BLaER1 treated with 17β-estradiol and CSF1 and Interleukin-3, amounts not matched to agents 10 nM and 100 nM (cell line): ENCODE results near the gene TOMM5.

Experiments used
- H3K27ac ChIP-seq, 11 experiments: shearing (Covaris generic); formaldehyde crosslinking; 2 replicates each; pipeline ENCODE4 v1.8.1; 2022
- H3K27me3 ChIP-seq, 11 experiments: shearing (Covaris generic); formaldehyde crosslinking; 2 replicates each; pipeline ENCODE4 v1.8.1; 2022
- H3K36me3 ChIP-seq, 11 experiments: shearing (Covaris generic); formaldehyde crosslinking; 2 replicates each; pipeline ENCODE4 v1.8.1; 2022
- H3K4me1 ChIP-seq, 10 experiments: shearing (Covaris generic); formaldehyde crosslinking; 2 replicates each; pipeline ENCODE4 v1.8.1; 2022
- H3K4me2 ChIP-seq, 11 experiments: shearing (Covaris generic); formaldehyde crosslinking; 2 replicates each; pipeline ENCODE4 v1.8.1; 2022
- H3K4me3 ChIP-seq, 10 experiments: shearing (Covaris generic); formaldehyde crosslinking; 2 replicates each; pipeline ENCODE4 v1.8.1; 2022
- H3K9ac ChIP-seq, 11 experiments: shearing (Covaris generic); formaldehyde crosslinking; 2 replicates each; pipeline ENCODE4 v1.8.1; 2022
- H3K9me3 ChIP-seq, 11 experiments: shearing (Covaris generic); formaldehyde crosslinking; replicated peaks in 1 of 11; 2 replicates each; pipeline ENCODE4 v1.8.1; 2022
- H4K20me1 ChIP-seq, 11 experiments: shearing (Covaris generic); formaldehyde crosslinking; 2 replicates each; pipeline ENCODE4 v1.8.1; 2022
- Cebpa-rat ChIP-seq, 11 experiments: shearing (Covaris generic); IDR thresholded peaks; 2 replicates each; pipeline ENCODE4 v1.8.1; 2022

Gene TOMM5

DNA sequence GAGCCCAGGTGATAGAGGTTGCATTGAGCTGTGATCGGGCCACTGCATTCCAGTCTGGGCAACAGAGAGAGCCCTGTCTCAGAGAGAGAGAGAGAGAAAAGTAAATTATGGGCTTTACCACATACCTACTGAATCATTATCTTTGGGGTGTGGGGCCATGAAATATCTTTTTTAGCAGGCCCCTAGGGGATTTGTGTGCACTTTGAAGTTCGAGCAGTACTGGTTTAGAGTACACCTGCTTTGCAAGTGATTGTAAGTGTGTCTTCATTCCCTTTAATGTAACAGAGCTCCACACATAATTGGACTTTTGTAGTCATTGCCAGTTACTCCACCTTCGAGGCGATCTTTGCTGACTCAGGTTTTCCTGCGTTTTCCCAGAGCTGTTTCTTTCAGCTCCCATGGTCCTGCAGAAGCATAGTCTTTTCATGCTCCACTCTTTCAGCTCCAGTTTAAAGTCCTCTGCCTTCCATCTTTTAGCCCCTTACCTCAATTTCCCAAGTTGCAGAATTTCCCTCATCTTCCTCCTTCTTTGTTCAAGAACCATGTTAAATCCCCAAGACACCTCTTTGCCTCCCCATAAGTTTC, 34.4 kb upstream of the TOMM5 start:
- Histone ChIP-seq H3K36me3 (no peaks in the 10 kb centered on the region), H3K9ac (no peak overlapping the region), H3K4me3 (no peak overlapping the region), H3K27me3 (no peaks in the 10 kb centered on the region), H3K27ac (no peak overlapping the region), H3K9me3 (no peaks in the 10 kb centered on the region), H3K4me2 (no peak overlapping the region), H3K4me1 (peaks cover 2 to 15% (median 6%) of the 10 kb centered on the region in 10 experiments; a peak in 17 of 20 replicates), H4K20me1 (no peaks in the 10 kb centered on the region)
- TF ChIP-seq Cebpa-rat (IDR thresholded peaks at IDR 0.05): no peak

DNA sequence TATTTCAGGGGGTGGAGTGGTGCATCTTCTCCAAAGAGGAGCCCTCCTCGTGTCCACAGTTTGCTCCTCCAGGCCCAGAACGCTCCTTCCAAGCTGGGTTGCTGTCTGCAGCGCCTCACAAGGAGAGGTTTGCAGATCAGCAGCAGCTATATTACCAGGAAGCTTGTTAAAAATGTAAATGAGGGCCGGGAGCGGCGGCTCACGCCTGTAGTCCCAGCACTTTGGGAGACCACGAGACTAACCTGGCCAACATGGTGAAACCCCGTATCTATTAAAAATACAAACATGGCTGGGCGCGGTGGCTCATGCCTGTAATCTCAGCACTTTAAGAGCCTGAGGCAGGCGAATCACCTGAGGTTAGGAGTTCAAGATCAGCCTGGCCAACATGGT, 33.4 kb upstream of the TOMM5 start:
- TF ChIP-seq Cebpa-rat (IDR thresholded peaks at IDR 0.05): no peak
- Histone ChIP-seq H3K4me2 (no peak overlapping the region), H3K4me3 (no peak overlapping the region), H3K27me3 (no peaks in the 10 kb centered on the region), H4K20me1 (no peaks in the 10 kb centered on the region), H3K36me3 (no peaks in the 10 kb centered on the region), H3K4me1 (peaks cover 8 to 25% (median 16%) of the 10 kb centered on the region in 10 experiments; a peak in 18 of 20 replicates), H3K9me3 (no peaks in the 10 kb centered on the region), H3K9ac (no peak overlapping the region), H3K27ac (no peak overlapping the region)

DNA sequence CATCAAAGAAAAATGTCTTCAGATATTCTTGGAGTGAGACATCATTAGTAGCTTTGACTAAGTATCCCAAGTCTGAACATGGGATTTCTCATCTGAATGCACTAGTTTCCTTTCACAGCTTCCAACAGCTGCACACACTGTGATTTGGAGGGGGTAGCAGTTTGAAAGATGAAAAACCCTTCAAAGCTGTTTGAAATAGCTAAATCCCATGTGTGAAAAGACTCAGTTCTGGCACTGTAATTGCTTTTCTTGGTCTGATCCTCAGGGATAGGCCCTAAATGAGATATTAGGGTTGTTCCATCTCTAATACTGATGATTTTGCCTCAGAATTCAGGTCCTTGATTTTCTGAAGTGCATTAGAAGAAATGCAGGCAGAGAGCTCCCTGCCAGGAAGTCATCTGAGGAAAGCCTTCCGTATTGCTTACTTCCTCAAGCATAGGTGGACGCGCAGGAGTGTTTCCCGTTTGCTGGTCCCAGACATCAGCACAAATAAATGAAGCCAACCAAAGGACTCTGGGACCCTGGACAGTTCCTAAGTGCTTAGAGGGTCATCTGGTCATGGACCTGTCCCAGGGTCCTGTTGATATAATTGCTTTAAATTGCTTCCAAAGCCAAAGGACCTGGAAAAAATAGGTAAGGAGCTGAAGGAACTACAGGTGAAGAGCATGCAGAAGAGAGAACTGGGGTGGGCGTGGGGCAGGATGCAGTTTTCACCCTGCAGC, 32.8 kb upstream of the TOMM5 start:
- no peak for TF ChIP-seq Cebpa-rat (IDR thresholded peaks at IDR 0.05)
- Histone ChIP-seq H3K27me3 (no peaks in the 10 kb centered on the region), H3K4me1 (peaks cover 8 to 29% (median 17%) of the 10 kb centered on the region in 10 experiments; a peak in 18 of 20 replicates), H3K9ac (no peak overlapping the region), H3K9me3 (no peaks in the 10 kb centered on the region), H3K36me3 (no peaks in the 10 kb centered on the region), H3K4me3 (no peak overlapping the region), H3K4me2 (no peak overlapping the region), H3K27ac (no peak overlapping the region), H4K20me1 (no peaks in the 10 kb centered on the region)

DNA sequence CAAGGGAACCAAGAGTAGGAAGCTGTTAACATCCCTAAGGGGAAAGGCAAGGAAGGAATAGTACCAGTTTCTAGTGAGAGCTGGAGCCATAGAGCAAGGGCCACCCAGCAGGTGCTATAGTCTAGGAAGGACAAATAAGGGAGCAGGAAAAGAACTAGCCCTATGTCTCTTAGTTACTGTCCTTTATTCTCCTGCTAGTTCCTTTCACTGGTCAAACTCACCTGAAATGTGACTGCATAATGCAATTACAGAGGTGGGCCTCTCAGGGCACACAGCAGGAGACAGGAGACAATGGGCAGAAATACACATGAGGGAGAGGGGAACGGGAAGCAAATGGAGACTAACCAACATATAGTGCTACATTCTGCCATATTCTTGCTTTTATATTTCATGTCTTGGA, 31.7 kb upstream of the TOMM5 start:
- Histone ChIP-seq H3K9me3 (no peaks in the 10 kb centered on the region), H3K4me2 (no peak overlapping the region), H4K20me1 (no peaks in the 10 kb centered on the region), H3K4me3 (no peak overlapping the region), H3K36me3 (no peaks in the 10 kb centered on the region), H3K27ac (no peak overlapping the region), H3K9ac (no peak overlapping the region), H3K4me1 (peaks cover 8 to 30% (median 17%) of the 10 kb centered on the region in 10 experiments; a peak in 18 of 20 replicates), H3K27me3 (no peaks in the 10 kb centered on the region)
- no peak for TF ChIP-seq Cebpa-rat (IDR thresholded peaks at IDR 0.05)

DNA sequence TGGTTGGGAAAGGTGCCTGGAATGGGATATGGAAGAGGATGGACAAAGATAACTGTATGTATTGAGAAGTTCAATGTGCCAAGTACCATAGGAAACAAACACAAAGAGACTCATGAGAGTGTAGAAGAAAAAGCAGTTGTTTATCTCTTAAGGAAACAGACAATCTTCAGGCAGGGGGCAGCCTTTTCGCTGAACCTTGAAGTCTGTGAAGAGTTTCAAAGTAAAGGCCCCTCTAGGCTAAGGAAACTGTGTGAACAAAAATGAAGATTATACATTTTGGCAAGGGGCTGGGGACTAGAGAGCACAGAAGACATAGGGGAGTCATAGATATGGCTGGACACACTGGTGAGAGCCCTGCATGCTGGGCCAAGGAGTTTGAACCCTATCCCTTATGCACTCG, 30.9 kb upstream of the TOMM5 start:
- Histone ChIP-seq H3K4me3 (no peak overlapping the region), H3K4me2 (peak overlapping the region in 1 of 11 experiments; percentile 1; a peak in 1 of 22 replicates), H4K20me1 (no peaks in the 10 kb centered on the region), H3K9me3 (no peaks in the 10 kb centered on the region), H3K36me3 (no peaks in the 10 kb centered on the region), H3K9ac (no peak overlapping the region), H3K27ac (no peak overlapping the region), H3K4me1 (peaks cover 8 to 31% (median 18%) of the 10 kb centered on the region in 10 experiments; a peak in 18 of 20 replicates), H3K27me3 (no peaks in the 10 kb centered on the region)
- TF ChIP-seq Cebpa-rat (IDR thresholded peaks at IDR 0.05): no peak

DNA sequence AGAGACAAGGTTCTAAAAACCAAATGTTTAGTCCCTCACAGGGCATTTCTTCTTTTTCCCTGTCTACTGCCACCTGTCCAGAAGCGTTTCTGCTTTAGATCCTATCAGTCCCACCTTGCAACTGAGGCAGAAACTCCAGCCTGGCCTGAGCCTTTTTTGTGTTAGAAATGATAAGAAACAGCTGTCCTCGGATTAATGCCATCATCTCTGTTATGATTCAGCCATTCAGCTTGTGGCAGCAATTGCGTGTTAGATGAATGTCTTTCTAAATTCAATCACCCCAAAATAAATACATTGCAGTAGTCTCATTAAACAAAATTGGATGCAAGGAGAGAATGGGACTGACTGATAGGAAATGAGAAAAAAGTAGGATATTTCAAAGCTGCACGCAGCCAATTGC, 30.1 kb upstream of the TOMM5 start:
- H3K4me2 ChIP-seq: peak overlapping the region in 6 of 11 experiments; percentile 63 to 87 (median 80); a peak in 8 of 22 replicates

DNA sequence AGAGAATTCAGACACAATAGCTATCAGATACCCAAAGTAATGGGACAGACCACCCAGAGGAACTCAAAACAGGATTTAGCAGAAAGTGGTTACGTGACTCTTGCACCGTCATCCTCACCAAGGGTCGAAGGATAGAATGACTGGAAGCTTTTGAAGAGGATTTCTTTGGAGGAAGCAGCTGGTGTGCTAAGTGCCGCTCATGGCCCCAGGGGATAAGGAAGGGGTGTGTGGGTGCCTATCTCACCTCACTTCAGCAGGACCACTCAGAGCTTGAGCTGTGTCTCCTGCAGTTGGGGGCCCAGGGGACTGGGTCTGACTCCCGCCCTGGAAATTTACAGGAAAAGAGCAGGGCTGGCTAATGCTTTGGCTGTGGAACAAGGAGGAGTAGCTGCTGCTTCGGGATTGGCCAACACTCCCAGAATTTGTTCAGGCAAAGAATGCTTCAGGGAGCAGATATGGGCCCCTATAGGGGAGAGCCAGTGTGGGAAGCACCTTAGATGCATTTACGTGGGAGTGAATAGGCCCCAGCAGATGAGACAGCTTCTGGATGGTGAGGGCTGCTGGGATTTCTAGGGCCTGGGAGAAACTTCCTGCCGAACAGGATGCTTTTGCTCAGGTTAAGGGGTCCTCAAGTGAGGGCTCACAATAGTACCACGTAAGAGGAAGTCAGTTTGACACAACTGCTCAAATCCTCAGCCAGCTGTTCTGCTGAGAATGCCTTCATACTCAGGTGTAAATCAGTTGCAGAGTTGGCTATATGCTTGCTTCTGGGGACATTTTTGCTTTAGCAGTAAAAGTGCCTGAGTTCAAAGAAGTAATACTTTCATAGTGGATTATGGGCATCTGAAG, 29.1 kb upstream of the TOMM5 start:
- H3K27me3 ChIP-seq: no peaks in the 10 kb centered on the region
- no peaks in the 10 kb centered on the region for H3K9me3 ChIP-seq
- peak overlapping the region in 4 of 11 experiments; percentile 23 to 52 (median 40); a peak in 6 of 22 replicates for H3K27ac ChIP-seq
- no peaks in the 10 kb centered on the region for H4K20me1 ChIP-seq
- H3K9ac ChIP-seq: 0 out of 22 replicates have a peak overlapping the region, but pooled peaks of 1 of the 11 experiments have one; percentile 10
- TF ChIP-seq Cebpa-rat (IDR thresholded peaks at IDR 0.05): no peak
- peak overlapping the region; percentile 12 to 90 (median 74); a peak in 21 of 22 replicates for H3K4me2 ChIP-seq
- H3K4me3 ChIP-seq: no peak overlapping the region
- peaks cover 16 to 40% (median 28%) of the 10 kb centered on the region in 10 experiments for H3K4me1 ChIP-seq
- no peaks in the 10 kb centered on the region for H3K36me3 ChIP-seq

More for the DNA sequence above, 30.1 kb upstream of the TOMM5 start:
- H3K36me3 ChIP-seq: no peaks in the 10 kb centered on the region
- no peak overlapping the region for H3K4me3 ChIP-seq
- no peaks in the 10 kb centered on the region for H3K27me3 ChIP-seq
- H3K4me1 ChIP-seq: peaks cover 15 to 40% (median 26%) of the 10 kb centered on the region in 10 experiments
- TF ChIP-seq Cebpa-rat (IDR thresholded peaks at IDR 0.05): no peak
- H3K27ac ChIP-seq: no peak overlapping the region
- no peaks in the 10 kb centered on the region for H4K20me1 ChIP-seq
- H3K9ac ChIP-seq: no peak overlapping the region
- no peaks in the 10 kb centered on the region for H3K9me3 ChIP-seq

DNA sequence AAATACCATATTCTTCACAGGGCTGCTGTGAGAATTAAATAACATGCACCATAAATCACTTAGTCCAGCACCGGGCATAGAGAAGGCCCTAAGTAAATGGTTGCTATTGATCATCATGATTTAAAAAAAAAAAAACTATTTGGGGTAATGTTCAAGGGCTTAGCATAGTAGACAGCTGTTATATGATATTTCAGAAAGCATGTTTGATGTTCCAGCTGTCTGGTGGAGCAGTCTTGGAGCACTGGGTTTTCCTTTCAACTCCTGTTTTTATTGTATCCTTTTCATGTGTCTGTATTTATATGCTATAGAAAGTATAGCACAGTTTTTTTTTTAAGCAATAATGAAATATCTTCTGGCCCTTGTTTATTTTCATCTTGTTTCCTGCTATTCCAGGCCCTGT, 28.0 kb upstream of the TOMM5 start:
- no peaks in the 10 kb centered on the region for H4K20me1 ChIP-seq
- peaks cover 16 to 40% (median 28%) of the 10 kb centered on the region in 10 experiments for H3K4me1 ChIP-seq
- H3K27ac ChIP-seq: no peak overlapping the region; a peak in 1 of 22 replicates
- no peaks in the 10 kb centered on the region for H3K27me3 ChIP-seq
- no peak overlapping the region for H3K9ac ChIP-seq
- no peaks in the 10 kb centered on the region for H3K36me3 ChIP-seq
- no peaks in the 10 kb centered on the region for H3K9me3 ChIP-seq
- no peak overlapping the region for H3K4me3 ChIP-seq
- TF ChIP-seq Cebpa-rat (IDR thresholded peaks at IDR 0.05): no peak
- H3K4me2 ChIP-seq: peak overlapping the region in 1 of 11 experiments; percentile 87; a peak in 5 of 22 replicates

DNA sequence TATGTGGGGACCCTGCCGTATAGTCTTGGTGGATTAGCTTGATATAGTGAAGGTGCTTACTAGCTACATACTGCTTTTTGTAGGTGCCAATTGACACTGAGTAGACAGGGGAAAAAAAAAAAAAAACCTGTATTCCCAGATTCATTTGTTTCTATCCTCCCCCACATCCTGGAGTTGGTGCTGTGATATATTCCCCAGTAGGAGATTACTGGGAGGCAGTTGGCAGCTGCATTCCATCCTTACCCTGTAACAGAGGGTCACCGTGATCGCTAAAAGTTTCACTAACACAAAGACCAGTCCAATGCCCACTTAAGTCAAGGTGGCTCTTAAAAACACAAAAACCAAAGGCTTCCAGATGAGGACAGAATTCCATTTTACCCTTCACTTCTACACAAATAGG, 27.4 kb upstream of the TOMM5 start:
- H3K4me1 ChIP-seq: peaks cover 16 to 40% (median 28%) of the 10 kb centered on the region in 10 experiments
- H3K27ac ChIP-seq: no peak overlapping the region
- no peaks in the 10 kb centered on the region for H3K27me3 ChIP-seq
- no peaks in the 10 kb centered on the region for H3K9me3 ChIP-seq
- H3K4me3 ChIP-seq: no peak overlapping the region
- H3K4me2 ChIP-seq: peak overlapping the region in 1 of 11 experiments; percentile 87; a peak in 1 of 22 replicates
- no peak overlapping the region for H3K9ac ChIP-seq
- no peak for TF ChIP-seq Cebpa-rat (IDR thresholded peaks at IDR 0.05)
- no peaks in the 10 kb centered on the region for H4K20me1 ChIP-seq
- no peaks in the 10 kb centered on the region for H3K36me3 ChIP-seq
